RWPE2 (cell line): ENCODE measurements around the gene NPHP4.

ENCODE experiments used
- ATAC-seq: fragments of 200-7000 bp; cut with Tn5 transposase; 3 replicates; pipeline ENCODE4 v1.9.1; 2021; ENCODE audit warnings: low read depth
- DNase-seq: peaks from one replicate; pipeline ENCODE4 v3.0.0-alpha.2; 2020; ENCODE audit warnings: low spot score
- H3K27ac ChIP-seq: fragments of 450-650 bp; 2 replicates; pipeline ENCODE4 v1.5.1; 2017; ENCODE audit warnings: mild to moderate bottlenecking; ENCODE audit not compliant: poor library complexity, severe bottlenecking
- H3K27me3 ChIP-seq: fragments of 250-450 bp; sonication (Bioruptor Pico); 2 replicates; pipeline ENCODE4 v1.5.1; 2021; ENCODE audit warnings: mild to moderate bottlenecking, moderate library complexity; ENCODE audit not compliant: insufficient read depth, poor library complexity, severe bottlenecking
- H3K36me3 ChIP-seq: fragments of 250-450 bp; sonication (Bioruptor Pico); 2 replicates; pipeline ENCODE4 v1.5.1; 2020; ENCODE audit warnings: low read depth, mild to moderate bottlenecking, moderate library complexity
- H3K4me1 ChIP-seq: fragments of 250-450 bp; sonication (Bioruptor Pico); 2 replicates; pipeline ENCODE4 v1.5.1; 2021; ENCODE audit warnings: mild to moderate bottlenecking, moderate library complexity; ENCODE audit not compliant: insufficient read depth, poor library complexity, severe bottlenecking
- H3K4me3 ChIP-seq: fragments of 250-450 bp; sonication (Bioruptor Pico); 2 replicates; pipeline ENCODE4 v1.5.1; 2021; ENCODE audit warnings: mild to moderate bottlenecking, moderate library complexity; ENCODE audit not compliant: severe bottlenecking
- H3K9me3 ChIP-seq: fragments of 250-450 bp; sonication (Bioruptor Pico); 2 replicates; pipeline ENCODE4 v1.5.1; 2021; ENCODE audit warnings: mild to moderate bottlenecking, moderate library complexity; ENCODE audit not compliant: severe bottlenecking
- TF ChIP-seq, protein P1 (sequence below): fragments of 450-650 bp; IDR thresholded peaks from one replicate; pipeline ENCODE4 v1.5.1; 2017; ENCODE audit warnings: mild to moderate bottlenecking, moderate library complexity; ENCODE audit not compliant: poor library complexity, severe bottlenecking

NPHP4 gene

DNA sequence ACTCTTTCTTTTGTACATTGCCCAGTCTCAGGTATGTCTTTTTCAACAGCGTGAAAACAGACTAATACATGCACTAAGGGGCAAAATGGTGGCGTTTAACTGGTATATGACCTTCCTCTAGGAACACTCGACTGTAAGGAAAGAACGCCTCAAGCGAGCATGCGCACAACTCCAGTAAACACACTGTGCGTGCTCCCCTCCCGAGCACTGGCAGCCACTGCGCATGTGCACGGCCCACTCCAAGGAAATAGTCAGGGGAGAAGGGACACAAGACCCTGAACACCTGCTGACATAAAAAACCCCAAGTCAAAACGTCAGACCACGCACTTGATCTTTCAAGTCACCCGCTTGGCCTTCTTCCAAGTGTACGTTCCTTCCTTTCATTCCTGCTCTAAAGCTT is 173.5 kb downstream of the NPHP4 start:
- H3K9me3 ChIP-seq, result no peaks in the 10 kb centered on the region
- TF ChIP-seq, protein P1, sequence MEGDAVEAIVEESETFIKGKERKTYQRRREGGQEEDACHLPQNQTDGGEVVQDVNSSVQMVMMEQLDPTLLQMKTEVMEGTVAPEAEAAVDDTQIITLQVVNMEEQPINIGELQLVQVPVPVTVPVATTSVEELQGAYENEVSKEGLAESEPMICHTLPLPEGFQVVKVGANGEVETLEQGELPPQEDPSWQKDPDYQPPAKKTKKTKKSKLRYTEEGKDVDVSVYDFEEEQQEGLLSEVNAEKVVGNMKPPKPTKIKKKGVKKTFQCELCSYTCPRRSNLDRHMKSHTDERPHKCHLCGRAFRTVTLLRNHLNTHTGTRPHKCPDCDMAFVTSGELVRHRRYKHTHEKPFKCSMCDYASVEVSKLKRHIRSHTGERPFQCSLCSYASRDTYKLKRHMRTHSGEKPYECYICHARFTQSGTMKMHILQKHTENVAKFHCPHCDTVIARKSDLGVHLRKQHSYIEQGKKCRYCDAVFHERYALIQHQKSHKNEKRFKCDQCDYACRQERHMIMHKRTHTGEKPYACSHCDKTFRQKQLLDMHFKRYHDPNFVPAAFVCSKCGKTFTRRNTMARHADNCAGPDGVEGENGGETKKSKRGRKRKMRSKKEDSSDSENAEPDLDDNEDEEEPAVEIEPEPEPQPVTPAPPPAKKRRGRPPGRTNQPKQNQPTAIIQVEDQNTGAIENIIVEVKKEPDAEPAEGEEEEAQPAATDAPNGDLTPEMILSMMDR, result no peak
- no peak for ATAC-seq
- no peaks in the 10 kb centered on the region for H3K4me1 ChIP-seq
- DNase-seq, result no peak
- no peaks in the 10 kb centered on the region for H3K27me3 ChIP-seq
- no peaks in the 10 kb centered on the region for H3K36me3 ChIP-seq
- no peak overlapping the region for H3K4me3 ChIP-seq
- no peak overlapping the region for H3K27ac ChIP-seq

DNA sequence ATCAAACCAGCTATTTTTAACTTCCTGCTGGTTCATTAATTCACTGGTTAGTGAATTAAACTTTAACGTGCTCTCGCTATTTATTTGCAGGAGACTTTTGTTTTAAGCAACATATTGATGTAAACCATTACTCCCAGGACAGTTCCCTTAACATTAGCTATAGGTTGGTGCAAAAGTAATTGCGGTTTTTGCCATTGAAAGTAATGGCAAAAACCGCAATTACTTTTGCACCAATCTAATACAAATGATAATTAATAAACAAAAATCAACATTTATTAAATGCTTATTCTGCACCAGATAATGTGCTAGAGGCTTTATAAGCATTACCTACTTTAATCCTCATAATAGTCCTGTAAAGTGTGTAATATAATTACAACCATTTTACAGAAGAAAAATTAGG is 176.5 kb downstream of the NPHP4 start:
- TF ChIP-seq, protein P1, result no peak
- H3K27ac ChIP-seq, result no peak overlapping the region
- H3K4me3 ChIP-seq, result no peak overlapping the region
- ATAC-seq, result no peak
- no peak for DNase-seq
- no peaks in the 10 kb centered on the region for H3K4me1 ChIP-seq
- H3K9me3 ChIP-seq, result no peaks in the 10 kb centered on the region
- no peaks in the 10 kb centered on the region for H3K36me3 ChIP-seq
- H3K27me3 ChIP-seq, result no peaks in the 10 kb centered on the region

DNA sequence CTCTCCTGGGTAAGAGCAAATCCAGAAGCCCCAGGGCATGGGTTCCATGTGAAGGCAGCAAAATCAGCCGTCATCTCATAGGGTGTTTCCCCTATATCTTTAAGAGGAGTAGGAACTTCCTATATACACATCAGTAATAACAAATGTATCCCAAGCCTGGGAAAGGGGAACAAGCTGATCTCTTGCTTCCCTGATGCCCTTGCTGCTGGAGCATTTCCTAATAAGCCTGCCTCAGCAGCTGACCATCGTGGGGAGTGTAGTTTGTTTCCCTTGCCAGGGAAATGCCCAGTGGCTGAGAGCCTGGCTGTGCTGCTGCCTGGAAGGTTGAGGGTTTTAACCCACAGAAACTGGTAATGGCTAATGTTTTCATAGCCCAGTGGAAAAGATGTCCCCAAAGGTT is 177.0 kb downstream of the NPHP4 start:
- no peak for ATAC-seq

DNA sequence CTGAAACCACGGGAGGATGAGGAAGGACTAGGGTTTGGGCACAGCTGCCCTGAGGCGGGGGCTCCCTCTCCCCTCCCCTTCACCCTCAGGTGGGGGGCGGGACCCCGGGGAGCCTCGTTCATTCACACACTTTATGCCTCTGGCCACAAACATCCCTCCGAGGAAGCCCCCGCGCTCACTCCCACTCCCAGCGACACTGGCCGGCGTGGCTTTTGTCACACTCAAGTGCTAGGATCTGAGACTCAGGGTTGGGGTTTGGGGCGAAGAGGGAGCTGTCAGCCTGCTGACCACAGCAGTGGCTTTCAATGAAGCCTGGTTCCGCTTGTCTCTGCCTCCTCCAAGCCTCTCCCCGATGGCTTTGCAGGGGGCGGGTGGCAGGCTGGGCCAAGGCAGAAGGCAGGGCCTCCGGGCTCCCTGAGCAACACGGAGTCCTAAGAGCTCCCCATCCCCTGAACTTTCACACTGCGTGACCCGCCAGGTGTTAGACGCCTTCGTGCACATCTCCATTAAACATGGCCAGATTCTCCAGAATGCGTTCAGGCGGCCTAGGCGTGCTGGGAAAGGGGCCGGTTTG is 178.1 kb downstream of the NPHP4 start:
- H3K27ac ChIP-seq, result no peak overlapping the region
- no peaks in the 10 kb centered on the region for H3K4me1 ChIP-seq
- TF ChIP-seq, protein P1, result no peak
- DNase-seq (no peak), ATAC-seq (no peak)
- H3K9me3 ChIP-seq, result no peaks in the 10 kb centered on the region
- H3K27me3 ChIP-seq, result no peaks in the 10 kb centered on the region
- no peaks in the 10 kb centered on the region for H3K36me3 ChIP-seq
- H3K4me3 ChIP-seq, result no peak overlapping the region

More for the DNA sequence above, 177.0 kb downstream of the NPHP4 start:
- TF ChIP-seq, protein P1, result no peak
- Histone ChIP-seq H3K4me3 (no peak overlapping the region), H3K27ac (no peak overlapping the region), H3K4me1 (no peaks in the 10 kb centered on the region), H3K36me3 (no peaks in the 10 kb centered on the region), H3K27me3 (no peaks in the 10 kb centered on the region), H3K9me3 (no peaks in the 10 kb centered on the region)
- DNase-seq, result no peak

DNA sequence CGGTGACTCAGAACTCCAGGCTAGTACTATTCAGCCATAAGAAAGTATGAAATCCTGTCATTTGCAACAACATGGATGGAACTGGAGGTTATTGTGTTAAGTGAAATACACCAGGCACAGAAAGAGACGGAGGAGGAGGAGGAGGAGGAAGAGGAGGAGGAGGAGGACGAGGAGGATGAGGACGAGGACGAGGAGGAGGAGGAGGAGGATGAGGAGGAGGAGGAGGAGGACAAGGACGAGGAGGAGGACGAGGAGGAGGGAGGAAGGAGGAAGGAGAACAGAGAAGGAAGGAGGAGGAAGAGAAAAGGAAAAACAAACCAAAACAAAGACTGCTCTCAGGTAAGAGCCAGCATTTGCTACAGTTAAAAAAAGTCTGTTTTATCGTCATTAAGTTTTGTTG is 178.7 kb downstream of the NPHP4 start:
- H3K4me3 ChIP-seq, result no peak overlapping the region
- no peaks in the 10 kb centered on the region for H3K4me1 ChIP-seq
- DNase-seq, result no peak
- TF ChIP-seq, protein P1, result no peak
- H3K9me3 ChIP-seq, result no peaks in the 10 kb centered on the region
- no peaks in the 10 kb centered on the region for H3K27me3 ChIP-seq
- no peak overlapping the region for H3K27ac ChIP-seq
- no peak for ATAC-seq
- no peaks in the 10 kb centered on the region for H3K36me3 ChIP-seq
